ENCODE results near the gene CFAP77. TPM values are rescaled to one million over a fixed set of nuclear protein-coding genes. Genes with fewer than 3 reads are reported as not detected.

Gene CFAP77
- total and polyA plus RNA-seq, 4 donors: 4.9 to 12.8 (median 6.2) TPM

GRCh38 chr9:132513416-132513815 lies 103.4 kb downstream of the CFAP77 start:
- ATAC-seq (ENCODE audit: insufficient read depth, low FRiP score) (no peak), DNase-seq (no peak)
- Histone ChIP-seq H3K4me1 (ENCODE audit: control insufficient read depth in 5 of 5, insufficient read depth in 5 of 5, low read length in 5 of 5) (no peaks in the 10 kb centered on the region), H3K27me3 (ENCODE audit: control insufficient read depth in 3 of 3, insufficient read depth in 3 of 3, low read length in 2 of 3) (peaks cover 9 to 29% (median 10%) of the 10 kb centered on the region in 3 donors), H3K36me3 (ENCODE audit: control insufficient read depth in 4 of 4, insufficient read depth in 4 of 4, low read length in 4 of 4) (no peaks in the 10 kb centered on the region), H3K27ac (ENCODE audit: low read depth in 1 of 2, low read length in 1 of 2) (no peak overlapping the region), H3K4me3 (no peak overlapping the region), H3K9ac (ENCODE audit: insufficient read depth in 1 of 2, low read length in 2 of 2) (no peak overlapping the region), H3K9me3 (ENCODE audit: control insufficient read depth in 4 of 4, insufficient read depth in 3 of 4, low read length in 3 of 4) (no peaks in the 10 kb centered on the region)
- WGBS, 2 donors: 83 to 87% methylated on average over 15 of the region's 15 CpGs
- no peak for TF ChIP-seq CTCF (IDR thresholded peaks at IDR 0.05; ENCODE audit: control extremely low read depth, extremely low read depth)

- Histone ChIP-seq H3K9ac (ENCODE audit: insufficient read depth in 1 of 2, low read length in 2 of 2) (no peak overlapping the region), H3K36me3 (ENCODE audit: control insufficient read depth in 4 of 4, insufficient read depth in 4 of 4, low read length in 4 of 4) (no peaks in the 10 kb centered on the region), H3K4me3 (no peak overlapping the region), H3K27me3 (ENCODE audit: control insufficient read depth in 3 of 3, insufficient read depth in 3 of 3, low read length in 2 of 3) (peaks cover 9 to 29% (median 10%) of the 10 kb centered on the region in 3 donors), H3K4me1 (ENCODE audit: control insufficient read depth in 5 of 5, insufficient read depth in 5 of 5, low read length in 5 of 5) (no peaks in the 10 kb centered on the region), H3K27ac (ENCODE audit: low read depth in 1 of 2, low read length in 1 of 2) (no peak overlapping the region), H3K9me3 (ENCODE audit: control insufficient read depth in 4 of 4, insufficient read depth in 3 of 4, low read length in 3 of 4) (no peaks in the 10 kb centered on the region)
- 58 to 67% methylated on average over 22 of the region's 22 CpGs for WGBS, 2 donors
- no peak for ATAC-seq (ENCODE audit: insufficient read depth, low FRiP score)
- TF ChIP-seq CTCF (IDR thresholded peaks at IDR 0.05; ENCODE audit: control extremely low read depth, extremely low read depth): no peak
- DNase-seq: no peak
Observed at GRCh38 chr9:132514011-132514744, 104.2 kb downstream of the CFAP77 start.

- Histone ChIP-seq H3K9ac (ENCODE audit: insufficient read depth in 1 of 2, low read length in 2 of 2) (no peak overlapping the region), H3K9me3 (ENCODE audit: control insufficient read depth in 4 of 4, insufficient read depth in 3 of 4, low read length in 3 of 4) (no peaks in the 10 kb centered on the region), H3K36me3 (ENCODE audit: control insufficient read depth in 4 of 4, insufficient read depth in 4 of 4, low read length in 4 of 4) (no peaks in the 10 kb centered on the region), H3K27me3 (ENCODE audit: control insufficient read depth in 3 of 3, insufficient read depth in 3 of 3, low read length in 2 of 3) (peaks cover 9 to 29% (median 10%) of the 10 kb centered on the region in 3 donors), H3K4me1 (ENCODE audit: control insufficient read depth in 5 of 5, insufficient read depth in 5 of 5, low read length in 5 of 5) (no peaks in the 10 kb centered on the region), H3K4me3 (no peak overlapping the region), H3K27ac (ENCODE audit: low read depth in 1 of 2, low read length in 1 of 2) (no peak overlapping the region)
- TF ChIP-seq CTCF (IDR thresholded peaks at IDR 0.05; ENCODE audit: control extremely low read depth, extremely low read depth): no peak
- ATAC-seq (ENCODE audit: insufficient read depth, low FRiP score) (no peak), DNase-seq (no peak)
- WGBS, 2 donors: 56 to 61% methylated on average over 8 of the region's 8 CpGs
Observed at GRCh38 chr9:132514821-132515220, 104.8 kb downstream of the CFAP77 start.

Measured in lung (tissue), 12 donors.